Osteocyte (in vitro differentiated cells): Measurements from ENCODE around the gene TANGO6. TPM values are rescaled to one million over a fixed set of nuclear protein-coding genes. Genes with fewer than 3 reads are reported as not detected.
"Not testable (repeated sequence)": the region's sequence is repeated elsewhere in the genome, so short reads cannot be mapped to it uniquely, and the experiment has no call there.

ENCODE experiments used
- DNase-seq: peaks from one replicate; pipeline ENCODE4 v3.0.0; 2021; ENCODE audit warnings: mixed read lengths; ENCODE audit not compliant: unreplicated experiment; ENCODE audit errors: extremely low spot score
- H3K27ac Mint-ChIP-seq: one replicate; pipeline ENCODE4 v1.8.0; 2021; ENCODE audit warnings: mild to moderate bottlenecking, mixed read lengths; ENCODE audit not compliant: unreplicated experiment
- H3K27me3 Mint-ChIP-seq: one replicate; pipeline ENCODE4 v1.8.0; 2021; ENCODE audit warnings: mixed read lengths; ENCODE audit not compliant: unreplicated experiment
- H3K36me3 Mint-ChIP-seq: one replicate; pipeline ENCODE4 v1.8.0; 2021; ENCODE audit warnings: mixed read lengths; ENCODE audit not compliant: unreplicated experiment
- H3K4me1 Mint-ChIP-seq: one replicate; pipeline ENCODE4 v1.8.0; 2021; ENCODE audit warnings: mixed read lengths; ENCODE audit not compliant: unreplicated experiment
- H3K4me3 Mint-ChIP-seq: one replicate; pipeline ENCODE4 v1.8.0; 2021; ENCODE audit warnings: mild to moderate bottlenecking, moderate library complexity, mixed read lengths; ENCODE audit not compliant: unreplicated experiment
- H3K9me3 Mint-ChIP-seq: one replicate; pipeline ENCODE4 v1.8.0; 2021; ENCODE audit warnings: mixed read lengths; ENCODE audit not compliant: unreplicated experiment
- CTCF ChIP-seq: fragments of 200-600 bp; sonication (generic); IDR thresholded peaks from 2 replicates; pipeline ENCODE4 v1.5.0; 2021; ENCODE audit warnings: antibody characterized with exemption, mild to moderate bottlenecking, moderate library complexity
- total RNA-seq: library from RNA; stranded (reverse); gene quantifications from 2 replicates; pipeline ENCODE4 v1.2.1, GENCODE V29; 2021

TANGO6 gene
- total RNA-seq, 1 donor from 2014 or later = 11.9 TPM

DNA sequence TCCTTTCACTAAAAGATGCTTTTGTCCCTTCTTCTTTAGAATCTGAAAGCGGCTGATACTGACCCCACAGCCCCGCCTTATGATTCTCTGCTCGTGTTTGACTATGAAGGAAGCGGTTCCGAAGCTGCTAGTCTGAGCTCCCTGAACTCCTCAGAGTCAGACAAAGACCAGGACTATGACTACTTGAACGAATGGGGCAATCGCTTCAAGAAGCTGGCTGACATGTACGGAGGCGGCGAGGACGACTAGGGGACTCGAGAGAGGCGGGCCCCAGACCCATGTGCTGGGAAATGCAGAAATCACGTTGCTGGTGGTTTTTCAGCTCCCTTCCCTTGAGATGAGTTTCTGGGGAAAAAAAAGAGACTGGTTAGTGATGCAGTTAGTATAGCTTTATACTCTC is 10.1 kb upstream of the TANGO6 start:
- DNase-seq = no peak
- Mint-ChIP-seq H3K27ac (no peak overlapping the region), H3K4me3 (no peak overlapping the region), H3K27me3 (no peaks in the 10 kb centered on the region), H3K9me3 (peaks cover 3% of the 10 kb centered on the region), H3K36me3 (no peaks in the 10 kb centered on the region), H3K4me1 (no peaks in the 10 kb centered on the region)
- TF ChIP-seq CTCF = no peak

GRCh38 chr16:68834550-68834949 is 8.8 kb upstream of the TANGO6 start:
- TF ChIP-seq CTCF = no peak
- no peaks in the 10 kb centered on the region for H3K4me1 Mint-ChIP-seq
- no peak overlapping the region for H3K27ac Mint-ChIP-seq
- H3K4me3 Mint-ChIP-seq = no peak overlapping the region
- H3K36me3 Mint-ChIP-seq = no peaks in the 10 kb centered on the region
- peaks cover 3% of the 10 kb centered on the region for H3K9me3 Mint-ChIP-seq
- no peaks in the 10 kb centered on the region for H3K27me3 Mint-ChIP-seq
- no peak for DNase-seq

- Mint-ChIP-seq H3K27ac (no peak overlapping the region), H3K4me1 (no peaks in the 10 kb centered on the region), H3K27me3 (no peaks in the 10 kb centered on the region), H3K36me3 (no peaks in the 10 kb centered on the region), H3K9me3 (no peaks in the 10 kb centered on the region), H3K4me3 (no peak overlapping the region)
- DNase-seq = no peak
- no peak for TF ChIP-seq CTCF
These were observed 7.4 kb upstream of the TANGO6 start for GRCh38 chr16:68835970-68836369.

GRCh38 chr16:68839831-68840230 is 3.5 kb upstream of the TANGO6 start:
- no peaks in the 10 kb centered on the region for H3K27me3 Mint-ChIP-seq
- no peak overlapping the region for H3K27ac Mint-ChIP-seq
- DNase-seq = no peak
- H3K9me3 Mint-ChIP-seq = no peaks in the 10 kb centered on the region
- H3K36me3 Mint-ChIP-seq = no peaks in the 10 kb centered on the region
- no peak for TF ChIP-seq CTCF
- no peak overlapping the region for H3K4me3 Mint-ChIP-seq
- peaks cover 12% of the 10 kb centered on the region for H3K4me1 Mint-ChIP-seq

DNA sequence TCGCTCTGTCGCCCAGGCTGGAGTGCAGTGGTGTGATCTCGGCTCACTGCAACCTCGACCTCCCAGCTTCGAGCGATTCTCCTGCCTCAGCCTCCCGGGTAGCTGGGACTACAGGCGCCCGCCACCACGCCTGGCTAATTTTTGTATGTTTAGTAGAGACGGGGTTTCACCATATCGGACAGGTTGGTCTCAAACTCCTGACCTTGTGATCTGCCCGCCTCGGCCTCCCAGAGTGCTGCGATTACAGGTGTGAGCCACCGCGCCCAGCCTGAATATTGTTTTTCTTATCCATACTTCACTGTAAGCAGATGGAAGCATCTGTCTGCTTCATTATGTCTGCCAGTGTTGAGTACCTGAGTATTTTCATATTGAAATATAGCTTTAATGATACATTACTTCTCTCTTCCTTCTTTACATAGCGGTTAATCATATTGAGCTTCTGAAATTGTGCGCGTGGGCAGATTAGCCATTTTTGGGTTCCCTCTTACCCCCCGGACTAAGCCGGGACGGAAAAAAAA is 308 bp upstream of the TANGO6 start:
- not testable (repeated sequence) for H3K36me3 Mint-ChIP-seq, H3K27me3 Mint-ChIP-seq

DNA sequence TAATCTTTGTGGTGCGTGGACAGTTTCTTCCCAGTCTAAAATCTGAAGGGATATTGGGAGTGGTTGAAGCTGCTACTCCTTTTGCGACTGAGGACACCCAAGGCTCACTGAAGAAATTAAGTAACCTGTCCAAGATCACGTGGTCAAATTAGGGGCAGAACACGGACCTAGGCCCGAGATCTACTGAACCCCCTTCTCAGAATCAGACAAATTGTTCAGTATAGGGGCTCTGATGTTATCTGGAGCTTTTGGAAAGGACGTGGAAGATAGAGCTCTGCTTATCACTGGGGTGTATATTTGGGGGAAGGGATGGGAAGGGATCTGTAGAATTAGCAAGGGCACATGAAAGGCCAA is 857 bp downstream of the TANGO6 start:
- Mint-ChIP-seq H3K4me3 (peak overlapping the region; percentile 93), H3K9me3 (no peaks in the 10 kb centered on the region), H3K36me3 (no peaks in the 10 kb centered on the region), H3K27me3 (no peaks in the 10 kb centered on the region), H3K4me1 (peaks cover 16% of the 10 kb centered on the region), H3K27ac (peak overlapping the region; percentile 90)
- no peak for DNase-seq
- no peak for TF ChIP-seq CTCF

More for the DNA sequence above, 308 bp upstream of the TANGO6 start:
- Mint-ChIP-seq H3K4me3 (peak overlapping the region; percentile 93), H3K27ac (peak overlapping the region; percentile 90), H3K4me1 (peaks cover 16% of the 10 kb centered on the region)
- not testable (repeated sequence) for H3K9me3 Mint-ChIP-seq, DNase-seq
